Suprapubic skin (tissue), 4 donors: ENCODE data around the gene CD44.

ENCODE experiments used
- EP300 ChIP-seq: sonication (generic); formaldehyde crosslinking; IDR thresholded peaks from one replicate; pipeline ENCODE4 v1.6.1; 2017; ENCODE audit warnings: antibody characterized with exemption
- POLR2A ChIP-seq, 2 donors: fragments of 450-650 bp; IDR thresholded peaks; one replicate each; pipeline ENCODE4 v1.6.1; 2017; ENCODE audit warnings: antibody characterized with exemption in 2 of 2, mild to moderate bottlenecking in 2 of 2, moderate library complexity in 2 of 2
- POLR2AphosphoS5 ChIP-seq, 3 donors: sonication (generic); formaldehyde crosslinking; IDR thresholded peaks; one replicate each; pipeline ENCODE4 v1.6.1; 2017; ENCODE audit warnings: antibody characterized with exemption in 3 of 3
- TF ChIP-seq, protein P1 (sequence below), 2 donors: fragments of 200-600 bp in 1 of 2; fragments of 450-650 bp in 1 of 2; sonication (generic) in 1 of 2; IDR thresholded peaks; one replicate each; pipeline ENCODE4 v1.5.1; 2016 to 2019; ENCODE audit warnings: antibody characterized with exemption in 2 of 2, mild to moderate bottlenecking in 1 of 2, moderate library complexity in 1 of 2

DNA sequence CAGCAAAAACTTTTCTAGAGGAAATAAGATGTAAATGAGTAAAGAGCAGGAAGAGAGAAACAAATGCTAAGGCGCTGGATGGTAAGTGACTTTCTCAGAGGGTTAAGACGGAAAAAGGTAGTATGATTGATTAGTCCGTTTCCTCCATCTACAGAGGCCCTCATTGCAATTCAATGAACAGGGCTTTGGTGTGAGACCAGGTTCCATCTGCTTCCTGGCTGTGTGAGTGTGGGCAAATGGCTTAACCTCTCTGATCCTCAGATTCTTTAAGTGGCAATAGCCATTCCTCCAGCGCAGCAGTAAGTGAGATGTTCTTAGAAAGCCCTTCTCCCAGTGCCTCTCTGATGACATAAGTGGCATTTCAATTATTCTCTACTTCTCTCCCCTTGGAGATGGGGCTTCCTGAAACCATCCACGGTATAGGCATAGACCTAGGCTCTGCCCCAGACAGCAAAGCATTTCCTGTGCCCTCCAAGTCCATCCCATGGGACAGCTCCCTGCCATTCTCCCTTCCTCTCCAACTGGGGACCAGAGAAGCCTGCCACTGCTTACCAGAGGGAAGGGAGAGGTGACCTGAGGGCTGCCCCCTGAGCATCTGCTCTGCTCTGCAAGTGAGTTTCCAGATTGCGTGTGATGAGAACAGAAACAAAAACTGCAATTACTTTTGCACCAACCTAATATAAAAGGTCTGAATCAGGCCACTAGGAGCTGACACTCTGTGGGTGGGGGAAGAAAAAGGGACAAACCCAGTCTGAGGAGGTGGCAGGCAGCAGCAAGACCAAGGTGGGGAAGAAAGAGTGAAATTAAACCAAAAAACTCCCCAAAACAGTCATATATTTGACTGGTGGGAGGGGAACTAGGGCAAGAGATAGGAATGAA lies 12.7 kb upstream of the CD44 start:
- TF ChIP-seq POLR2AphosphoS5 (IDR thresholded peaks at IDR 0.05) (no peak), POLR2A (IDR thresholded peaks at IDR 0.05) (no peak), EP300 (no peak)
- TF ChIP-seq, protein P1, sequence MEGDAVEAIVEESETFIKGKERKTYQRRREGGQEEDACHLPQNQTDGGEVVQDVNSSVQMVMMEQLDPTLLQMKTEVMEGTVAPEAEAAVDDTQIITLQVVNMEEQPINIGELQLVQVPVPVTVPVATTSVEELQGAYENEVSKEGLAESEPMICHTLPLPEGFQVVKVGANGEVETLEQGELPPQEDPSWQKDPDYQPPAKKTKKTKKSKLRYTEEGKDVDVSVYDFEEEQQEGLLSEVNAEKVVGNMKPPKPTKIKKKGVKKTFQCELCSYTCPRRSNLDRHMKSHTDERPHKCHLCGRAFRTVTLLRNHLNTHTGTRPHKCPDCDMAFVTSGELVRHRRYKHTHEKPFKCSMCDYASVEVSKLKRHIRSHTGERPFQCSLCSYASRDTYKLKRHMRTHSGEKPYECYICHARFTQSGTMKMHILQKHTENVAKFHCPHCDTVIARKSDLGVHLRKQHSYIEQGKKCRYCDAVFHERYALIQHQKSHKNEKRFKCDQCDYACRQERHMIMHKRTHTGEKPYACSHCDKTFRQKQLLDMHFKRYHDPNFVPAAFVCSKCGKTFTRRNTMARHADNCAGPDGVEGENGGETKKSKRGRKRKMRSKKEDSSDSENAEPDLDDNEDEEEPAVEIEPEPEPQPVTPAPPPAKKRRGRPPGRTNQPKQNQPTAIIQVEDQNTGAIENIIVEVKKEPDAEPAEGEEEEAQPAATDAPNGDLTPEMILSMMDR (IDR thresholded peaks at IDR 0.05), result no peak
